GM12878 (cell line): ENCODE measurements around the gene PID1. TPM values are rescaled to one million over a fixed set of nuclear protein-coding genes. Genes with fewer than 3 reads are reported as not detected.

ENCODE experiments used
- ATAC-seq: fragments of 200-7000 bp; cut with Tn5 transposase; 3 replicates; pipeline ENCODE4 v1.9.1; 2020; ENCODE audit warnings: mild to moderate bottlenecking, moderate library complexity
- BruUV-seq: library from RNA; stranded (reverse); fragments of 400-500 nt; replicated peaks from 2 replicates; lab custom pipeline; 2021; lab: Mats Ljungman, UMichigan
- CTCF ChIA-PET: fragments of 300-600 bp; sonication (Branson Sonifier 250); formaldehyde crosslinking; extraction: SDS; loops from one replicate; lab custom pipeline; 2021; ENCODE audit warnings: inconsistent platforms; lab: Yijun Ruan, JAX
- POLR2A ChIA-PET: fragments of 350-600 bp; formaldehyde crosslinking; extraction: SDS; loops from one replicate; lab custom pipeline; 2021; ENCODE audit warnings: inconsistent platforms; lab: Charles Lee
- RAD21 ChIA-PET: fragments of 300-600 bp; sonication (Branson Sonifier 250); formaldehyde crosslinking; loops from one replicate; lab custom pipeline; 2023; ENCODE audit warnings: antibody characterized with exemption; ENCODE audit not compliant: unreplicated experiment; lab: Charles Lee
- SMC1A ChIA-PET: fragments of 300-600 bp; sonication (Branson Sonifier 250); formaldehyde crosslinking; loops from one replicate; lab custom pipeline; 2023; ENCODE audit not compliant: unreplicated experiment, uncharacterized antibody; lab: Charles Lee
- DNase-seq: peaks from one replicate; pipeline ENCODE4 v3.0.0-alpha.2; 2011; ENCODE audit warnings: low read depth, low spot score
- FAIRE-seq: peaks from 3 replicates; lab custom pipeline; 2011; peaks lifted over from hg19 to GRCh38; lab: Jason Lieb, UNC
- H2AFZ ChIP-seq: 2 replicates; pipeline ENCODE4 v1.6.0; 2011; ENCODE audit warnings: low read depth, low read length, control low read depth; ENCODE audit not compliant: control insufficient read depth
- H3K27ac ChIP-seq: 2 replicates; pipeline ENCODE4 v1.5.1; 2011; ENCODE audit warnings: control low read depth; ENCODE audit not compliant: control insufficient read depth, insufficient read depth
- H3K27me3 ChIP-seq, 2 experiments: replicated peaks in 1 of 2; 2 replicates each; pipeline versions ENCODE4 v1.6.0 to v1.6.1; 2011; ENCODE audit warnings: low read length in 1 of 2; ENCODE audit not compliant: control insufficient read depth in 2 of 2, insufficient read depth in 2 of 2
- H3K36me3 ChIP-seq, 2 experiments: 2 replicates each; pipeline ENCODE4 v1.5.1; 2011; ENCODE audit warnings: low read length in 1 of 2; ENCODE audit not compliant: control insufficient read depth in 2 of 2, insufficient read depth in 2 of 2
- H3K4me1 ChIP-seq: 2 replicates; pipeline ENCODE4 v1.6.1; 2011; ENCODE audit warnings: mild to moderate bottlenecking, low read length, moderate library complexity, mixed read lengths; ENCODE audit not compliant: control insufficient read depth, insufficient read depth
- H3K4me2 ChIP-seq: 2 replicates; pipeline ENCODE4 v1.6.0; 2011; ENCODE audit warnings: control low read depth; ENCODE audit not compliant: control insufficient read depth, insufficient read depth
- H3K4me3 ChIP-seq: fragments of 200-600 bp; sonication (generic); 2 replicates; pipeline ENCODE4 v1.5.1; 2016
- H3K79me2 ChIP-seq: 2 replicates; pipeline ENCODE4 v1.6.0; 2011; ENCODE audit warnings: low read length; ENCODE audit not compliant: control insufficient read depth, insufficient read depth
- H3K9ac ChIP-seq: 2 replicates; pipeline ENCODE4 v1.8.0; 2011; ENCODE audit warnings: low read length, control low read depth, mixed read lengths; ENCODE audit not compliant: control insufficient read depth, insufficient read depth
- H3K9me3 ChIP-seq: replicated peaks from 3 replicates; pipeline ENCODE4 v1.5.1; 2011; ENCODE audit warnings: mild to moderate bottlenecking, low read length; ENCODE audit not compliant: control insufficient read depth, insufficient read depth
- H4K20me1 ChIP-seq: 2 replicates; pipeline ENCODE4 v1.6.0; 2011; ENCODE audit not compliant: control insufficient read depth, insufficient read depth
- CEBPB ChIP-seq, 2 experiments: fragments of 150-350 bp in 1 of 2; IDR thresholded peaks; 2 replicates each; pipeline ENCODE4 v1.6.1; 2012 to 2014; ENCODE audit warnings: low read depth in 2 of 2, low read length in 2 of 2, borderline replicate concordance in 1 of 2, inconsistent platforms in 1 of 2
- IKZF1 ChIP-seq: fragments of 450-650 bp; conservative IDR thresholded peaks from 2 replicates; pipeline ENCODE4 v1.6.1; 2017; ENCODE audit warnings: antibody characterized with exemption, mild to moderate bottlenecking
- KAT2A ChIP-seq: conservative IDR thresholded peaks from 2 replicates; pipeline ENCODE4 v1.6.1; 2011; ENCODE audit warnings: low read depth, low read length; ENCODE audit not compliant: control insufficient read depth
- MXI1 ChIP-seq: fragments of 150-350 bp; IDR thresholded peaks from 2 replicates; pipeline ENCODE4 v1.6.1; 2011; ENCODE audit warnings: low read depth, mild to moderate bottlenecking, inconsistent platforms, low read length, improper control_type of control experiment
- MYC ChIP-seq: IDR thresholded peaks from 2 replicates; pipeline ENCODE4 v1.6.1; 2011; ENCODE audit warnings: mild to moderate bottlenecking, low read length, moderate library complexity, inconsistent platforms; ENCODE audit not compliant: insufficient read depth, insufficient replicate concordance, insufficient read length, severe bottlenecking
- NFIC ChIP-seq: IDR thresholded peaks from 2 replicates; pipeline ENCODE4 v1.6.1; 2012; ENCODE audit warnings: low read depth, mild to moderate bottlenecking, inconsistent platforms, low read length, moderate library complexity
- RCOR1 ChIP-seq: conservative IDR thresholded peaks from 2 replicates; pipeline ENCODE4 v1.6.1; 2012; ENCODE audit warnings: low read depth, low read length, improper control_type of control experiment
- SPI1 ChIP-seq: IDR thresholded peaks from 2 replicates; pipeline ENCODE4 v1.6.1; 2011; ENCODE audit warnings: low read depth, mild to moderate bottlenecking, low read length, moderate library complexity, borderline replicate concordance; ENCODE audit not compliant: insufficient read depth
- SREBF1 ChIP-seq: IDR thresholded peaks from 2 replicates; pipeline ENCODE4 v1.6.1; 2012; ENCODE audit warnings: mild to moderate bottlenecking, low read length
- ZNF24 ChIP-seq: fragments of 450-650 bp; IDR thresholded peaks from 2 replicates; pipeline ENCODE4 v1.6.1; 2017; ENCODE audit warnings: antibody characterized with exemption, mild to moderate bottlenecking
- ZNF274 ChIP-seq: IDR thresholded peaks from one replicate; pipeline ENCODE4 v1.8.0; 2011; ENCODE audit not compliant: insufficient read length, insufficient read depth
- ZNF592 ChIP-seq: fragments of 450-650 bp; IDR thresholded peaks from 2 replicates; pipeline ENCODE4 v1.6.1; 2017; ENCODE audit warnings: mild to moderate bottlenecking, moderate library complexity
- in situ Hi-C: fragments of 300-500 bp; cut with MboI; formaldehyde crosslinking; loops from 9 replicates; pipeline ENCODE4 v1.14.3; 2018; ENCODE audit warnings: mixed read lengths
- intact Hi-C: fragments of 100-400 bp; cut with micrococcal nuclease; formaldehyde crosslinking; loops from one replicate; pipeline ENCODE4 v1.14.2; 2022; ENCODE audit not compliant: unreplicated experiment
- polyA plus RNA-seq, 11 experiments: library from polyadenylated mRNA; depleted of rRNA in 4 of 11; unstranded in 6 of 11; stranded (reverse) in 5 of 11; fragments of >200 nt; fragmentation: Nextera tagmentation in 4 of 11; fragmentation: Illumina TruSeq in 1 of 11; extraction: Ambion mirVana in 4 of 11; extraction: Trizol in 1 of 11; gene quantifications; 1 replicate in 1 of 11; 2 replicates in 10 of 11; pipeline versions ENCODE4 v1.2.1 to v1.2.3, GENCODE V29; 2011 to 2016; ENCODE audit warnings: inconsistent platforms in 2 of 11, missing spikeins in 2 of 11, low read depth in 1 of 11
- total RNA-seq, 4 experiments: library from RNA; depleted of rRNA in 3 of 4; stranded (reverse); fragments of >200 nt in 3 of 4; fragmentation: Illumina TruSeq in 1 of 4; extraction: Trizol in 1 of 4; gene quantifications; 2 replicates each; pipeline versions ENCODE4 v1.2.1 to v1.2.3, GENCODE V29; 2013 to 2021
- TF ChIP-seq, protein P1 (sequence below): fragments of 450-650 bp; formaldehyde crosslinking; IDR thresholded peaks from 2 replicates; pipeline ENCODE4 v1.5.0; 2022; ENCODE audit warnings: mild to moderate bottlenecking, missing genetic modification characterization

Gene PID1
- total and polyA plus RNA-seq, 10 of the 15 experiments (the other 5 are each of a cell fraction or from before 2014, with no cell fraction given), result not detected

- no peaks in the 10 kb centered on the region for H3K36me3 ChIP-seq
- no peaks in the 10 kb centered on the region for H3K9me3 ChIP-seq
- H3K4me1 ChIP-seq, result no peaks in the 10 kb centered on the region
- RAD21 ChIA-PET, result no interaction called here
- no peak overlapping the region for H3K9ac ChIP-seq
- no peaks in the 10 kb centered on the region for H3K79me2 ChIP-seq
- CTCF ChIA-PET, result no interaction called here
- DNase-seq (no peak), FAIRE-seq (no peak), ATAC-seq (no peak)
- H4K20me1 ChIP-seq, result no peaks in the 10 kb centered on the region
- TF ChIP-seq ZNF274, result no peak
- no peak for TF ChIP-seq IKZF1
- TF ChIP-seq ZNF24, result no peak
- TF ChIP-seq ZNF592, result no peak
- TF ChIP-seq MYC, result no peak
- no peak for TF ChIP-seq NFIC
- TF ChIP-seq MXI1, result no peak
- no peak for TF ChIP-seq SPI1
- TF ChIP-seq KAT2A, result no peak
- TF ChIP-seq, protein P1, sequence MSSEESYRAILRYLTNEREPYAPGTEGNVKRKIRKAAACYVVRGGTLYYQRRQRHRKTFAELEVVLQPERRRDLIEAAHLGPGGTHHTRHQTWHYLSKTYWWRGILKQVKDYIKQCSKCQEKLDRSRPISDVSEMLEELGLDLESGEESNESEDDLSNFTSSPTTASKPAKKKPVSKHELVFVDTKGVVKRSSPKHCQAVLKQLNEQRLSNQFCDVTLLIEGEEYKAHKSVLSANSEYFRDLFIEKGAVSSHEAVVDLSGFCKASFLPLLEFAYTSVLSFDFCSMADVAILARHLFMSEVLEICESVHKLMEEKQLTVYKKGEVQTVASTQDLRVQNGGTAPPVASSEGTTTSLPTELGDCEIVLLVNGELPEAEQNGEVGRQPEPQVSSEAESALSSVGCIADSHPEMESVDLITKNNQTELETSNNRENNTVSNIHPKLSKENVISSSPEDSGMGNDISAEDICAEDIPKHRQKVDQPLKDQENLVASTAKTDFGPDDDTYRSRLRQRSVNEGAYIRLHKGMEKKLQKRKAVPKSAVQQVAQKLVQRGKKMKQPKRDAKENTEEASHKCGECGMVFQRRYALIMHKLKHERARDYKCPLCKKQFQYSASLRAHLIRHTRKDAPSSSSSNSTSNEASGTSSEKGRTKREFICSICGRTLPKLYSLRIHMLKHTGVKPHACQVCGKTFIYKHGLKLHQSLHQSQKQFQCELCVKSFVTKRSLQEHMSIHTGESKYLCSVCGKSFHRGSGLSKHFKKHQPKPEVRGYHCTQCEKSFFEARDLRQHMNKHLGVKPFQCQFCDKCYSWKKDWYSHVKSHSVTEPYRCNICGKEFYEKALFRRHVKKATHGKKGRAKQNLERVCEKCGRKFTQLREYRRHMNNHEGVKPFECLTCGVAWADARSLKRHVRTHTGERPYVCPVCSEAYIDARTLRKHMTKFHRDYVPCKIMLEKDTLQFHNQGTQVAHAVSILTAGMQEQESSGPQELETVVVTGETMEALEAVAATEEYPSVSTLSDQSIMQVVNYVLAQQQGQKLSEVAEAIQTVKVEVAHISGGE (CRISPR knock-in tag), result no peak
- no peak for TF ChIP-seq RCOR1
- TF ChIP-seq SREBF1, result no peak
- TF ChIP-seq CEBPB (IDR thresholded peaks at IDR 0.05; ENCODE audit: borderline replicate concordance in 1 of 2, low read depth in 2 of 2, low read length in 2 of 2), result no peak
- no peak overlapping the region for H3K4me3 ChIP-seq
- POLR2A ChIA-PET, result no interaction called here
- intact Hi-C loops, result no loop called here
- no peak overlapping the region for H3K27ac ChIP-seq
- H2AFZ ChIP-seq, result no peak overlapping the region
- H3K27me3 ChIP-seq, result no peaks in the 10 kb centered on the region
- H3K4me2 ChIP-seq, result no peak overlapping the region
- SMC1A ChIA-PET, result interaction anchor here (1.1 kb wide), 1 partner anchor 14 kb away, joined by 3 read pairs; no protein-coding TSS in a partner anchor
- in situ Hi-C loops, result no loop called here
- no TSS peak for BruUV-seq
These were observed 14.7 kb downstream of the PID1 start for GRCh38 chr2:229256376-229256775.
